K562 (cell line): ENCODE measurements around the gene DAP. TPM values are rescaled to one million over a fixed set of nuclear protein-coding genes. Genes with fewer than 3 reads are reported as not detected.

ENCODE experiments used
- ATAC-seq: fragments of 200-7000 bp; cut with Tn5 transposase; 3 replicates; pipeline ENCODE4 v1.9.1; 2020; ENCODE audit warnings: moderate library complexity
- BruUV-seq: library from RNA; stranded (reverse); fragments of 400-500 nt; replicated peaks from 2 replicates; lab custom pipeline; 2021; lab: Mats Ljungman, UMichigan
- CTCF ChIA-PET: fragments of 300-600 bp; formaldehyde crosslinking; extraction: SDS; loops from one replicate; lab custom pipeline; 2021; ENCODE audit warnings: low intra/inter-chr PET ratio; lab: Yijun Ruan, JAX
- POLR2A ChIA-PET: fragments of 300-600, 350-650 bp; sonication (Branson Sonifier 250); formaldehyde crosslinking; extraction: SDS; loops from one replicate; lab custom pipeline; 2021; ENCODE audit warnings: antibody characterized with exemption, inconsistent platforms; lab: Yijun Ruan, JAX
- DNase-seq, 4 experiments: peaks; one replicate each; pipeline versions ENCODE4 v3.0.0 to v3.0.0-alpha.2; 2011 to 2018; ENCODE audit warnings: low spot score in 3 of 4, mixed read lengths in 3 of 4; ENCODE audit errors: extremely low read depth in 1 of 4
- FAIRE-seq: peaks from 2 replicates; lab custom pipeline; 2011; peaks lifted over from hg19 to GRCh38; lab: Jason Lieb, UNC
- H2AFZ ChIP-seq: 2 replicates; pipeline ENCODE4 v1.6.0; 2011; ENCODE audit warnings: low read depth, low read length, control low read depth, inconsistent platforms
- H3K27ac ChIP-seq: fragments of 200-600 bp; 3 replicates; pipeline ENCODE4 v1.8.0; 2011; ENCODE audit warnings: low read depth, mild to moderate bottlenecking, control low read depth, inconsistent platforms, low read length, moderate library complexity, mixed read lengths; ENCODE audit errors: extremely low read depth
- H3K27me3 ChIP-seq, 2 experiments: fragments of 300-600 bp in 1 of 2; 2 replicates in 1 of 2; 3 replicates in 1 of 2; pipeline versions ENCODE4 v1.6.0 to v1.8.0; 2011; ENCODE audit warnings: inconsistent platforms in 2 of 2, low read length in 2 of 2, mild to moderate bottlenecking in 1 of 2, mixed read lengths in 1 of 2, moderate library complexity in 1 of 2; ENCODE audit not compliant: control insufficient read depth in 2 of 2, insufficient read depth in 2 of 2
- H3K36me3 ChIP-seq: fragments of 300-600 bp; 3 replicates; pipeline ENCODE4 v1.8.0; 2011; ENCODE audit warnings: mild to moderate bottlenecking, low read length, inconsistent platforms; ENCODE audit not compliant: control insufficient read depth, insufficient read depth
- H3K4me1 ChIP-seq, 2 experiments: fragments of 200-600 bp in 1 of 2; replicated peaks in 1 of 2; 2 replicates in 1 of 2; 3 replicates in 1 of 2; pipeline versions ENCODE4 v1.5.1 to v1.8.0; 2011; ENCODE audit warnings: inconsistent platforms in 2 of 2, low read length in 2 of 2, mild to moderate bottlenecking in 1 of 2, mixed read lengths in 1 of 2, moderate library complexity in 1 of 2; ENCODE audit not compliant: control insufficient read depth in 2 of 2, insufficient read depth in 2 of 2
- H3K4me2 ChIP-seq: 2 replicates; pipeline ENCODE4 v1.6.1; 2011; ENCODE audit warnings: low read length, control low read depth, inconsistent platforms, mixed read lengths; ENCODE audit not compliant: insufficient read depth
- H3K4me3 ChIP-seq: fragments of 200-600 bp; sonication (generic), shearing (Covaris generic); 2 replicates; pipeline ENCODE4 v1.5.1; 2016; ENCODE audit warnings: control low read depth, inconsistent platforms
- H3K79me2 ChIP-seq: fragments of 200-600 bp; 3 replicates; pipeline ENCODE4 v1.8.0; 2011; ENCODE audit warnings: low read length, inconsistent platforms; ENCODE audit not compliant: control insufficient read depth, insufficient read depth
- H3K9ac ChIP-seq, 2 experiments: 2 replicates each; pipeline versions ENCODE4 v1.6.0 to v1.6.1; 2011; ENCODE audit warnings: low read depth in 2 of 2, low read length in 2 of 2, control low read depth in 1 of 2, inconsistent platforms in 1 of 2, mild to moderate bottlenecking in 1 of 2, mixed read lengths in 1 of 2; ENCODE audit not compliant: insufficient read depth in 1 of 2
- H3K9me1 ChIP-seq: one replicate; pipeline ENCODE4 v1.6.0; 2011; ENCODE audit warnings: inconsistent platforms, mild to moderate bottlenecking, low read length, moderate library complexity; ENCODE audit not compliant: control insufficient read depth, insufficient read depth
- H3K9me3 ChIP-seq: replicated peaks from 2 replicates; pipeline ENCODE4 v1.5.1; 2011; ENCODE audit warnings: low read depth, low read length, inconsistent platforms; ENCODE audit not compliant: control insufficient read depth, insufficient read depth
- H4K20me1 ChIP-seq: replicated peaks from 2 replicates; pipeline ENCODE4 v1.6.1; 2011; ENCODE audit warnings: low read length, inconsistent platforms, mixed read lengths; ENCODE audit not compliant: control insufficient read depth, insufficient read depth
- ELF1 ChIP-seq: fragments of 200-800 bp; sonication (Bioruptor generic); IDR thresholded peaks from 2 replicates; pipeline ENCODE4 v1.6.1; 2016; ENCODE audit warnings: missing genetic modification characterization, missing compliant biosample characterization
- HEY1 ChIP-seq: fragments of 250-450 bp; sonication (Bioruptor Pico); IDR thresholded peaks from 2 replicates; pipeline ENCODE4 v1.5.0; 2020; ENCODE audit warnings: mild to moderate bottlenecking, moderate library complexity, borderline replicate concordance
- NR2C2 ChIP-seq, 2 experiments: fragments of 200-800 bp in 1 of 2; sonication (Bioruptor generic) in 1 of 2; sonication (generic) in 1 of 2; formaldehyde crosslinking in 1 of 2; IDR thresholded peaks; 2 replicates each; pipeline versions ENCODE4 v1.6.1 to v1.8.0; 2016 to 2022; ENCODE audit warnings: mild to moderate bottlenecking in 1 of 2, missing compliant biosample characterization in 1 of 2, missing genetic modification characterization in 1 of 2, missing genetic modification reagents in 1 of 2
- TAF1 ChIP-seq: IDR thresholded peaks from 2 replicates; pipeline ENCODE4 v1.6.1; 2011; ENCODE audit warnings: mild to moderate bottlenecking, low read length, moderate library complexity; ENCODE audit not compliant: insufficient read depth, control insufficient read depth, severe bottlenecking; ENCODE audit errors: extremely low read depth
- WGBS: fragments of 100-300 bp; shearing (Covaris generic); methylation state at CpG from one replicate; pipeline ENCODE4 v1.1.6; 2016; ENCODE audit warnings: low coverage, mixed read lengths; ENCODE audit not compliant: insufficient coverage; ENCODE audit errors: missing lambda C conversion rate; 5-methylcytosine and 5-hydroxymethylcytosine counted together
- in situ Hi-C: fragments of 300-500 bp; cut with MboI; formaldehyde crosslinking; loops from 4 replicates; pipeline ENCODE4 v1.15.0; 2018; ENCODE audit warnings: inconsistent platforms, mixed read lengths
- intact Hi-C: fragments of 100-400 bp; cut with micrococcal nuclease; formaldehyde crosslinking; loops from 2 replicates; pipeline ENCODE4 v1.14.2; 2022
- polyA plus RNA-seq, 8 experiments: library from polyadenylated mRNA; depleted of rRNA in 4 of 8; stranded (reverse) in 5 of 8; unstranded in 3 of 8; fragments of >200 nt; fragmentation: Nextera tagmentation in 2 of 8; fragmentation: Illumina TruSeq in 1 of 8; extraction: Ambion mirVana in 2 of 8; extraction: Trizol in 1 of 8; gene quantifications; 2 replicates each; pipeline versions ENCODE4 v1.2.1 to v1.2.3, GENCODE V29; 2011 to 2014; ENCODE audit warnings: inconsistent platforms in 1 of 8, missing spikeins in 1 of 8
- total RNA-seq, 7 experiments: library from RNA; depleted of rRNA in 6 of 7; stranded (reverse); fragments of >200 nt in 6 of 7; fragmentation: Illumina TruSeq in 2 of 7; extraction: Trizol in 2 of 7; gene quantifications; 2 replicates each; pipeline versions ENCODE4 v1.2.1 to v1.2.3, GENCODE V29; 2011 to 2021; ENCODE audit warnings: low replicate concordance in 1 of 7

The DAP gene
- total and polyA plus RNA-seq, 9 of the 15 experiments (the other 6 are each of a cell fraction or from before 2014, with no cell fraction given): 14.1 to 151 (median 34.5) TPM

GRCh38 chr5:10673017-10673389, 88.0 kb downstream of the DAP start:
- POLR2A ChIA-PET: no interaction called here
- Histone ChIP-seq H3K9me3 (no peaks in the 10 kb centered on the region), H3K4me3 (no peak overlapping the region), H3K9me1 (no peaks in the 10 kb centered on the region), H3K79me2 (no peaks in the 10 kb centered on the region), H3K9ac (no peak overlapping the region), H3K27ac (no peak overlapping the region), H3K36me3 (peaks cover 3% of the 10 kb centered on the region; the same call in 1 of the 3 replicates), H3K4me1 (no peaks in the 10 kb centered on the region; a peak in 1 of 5 replicates), H4K20me1 (peaks cover 11% of the 10 kb centered on the region; the same call in 1 of the 2 replicates), H2AFZ (no peak overlapping the region), H3K27me3 (peaks cover 11 to 27% of the 10 kb centered on the region in 2 experiments), H3K4me2 (no peak overlapping the region; the same call in 1 of the 2 replicates)
- DNase-seq (no peak), ATAC-seq (peak; percentile 17; the same call in 1 of the 3 replicates), FAIRE-seq (no peak)
- WGBS: 7% methylated on average over 8 of the region's 8 CpGs
- no TSS peak for BruUV-seq
- in situ Hi-C loops (no loop called here), intact Hi-C loops (no loop called here)
- CTCF ChIA-PET: no interaction called here
- 0 out of 2 replicates have a peak, but pooled peaks have one; percentile 1 for TF ChIP-seq ELF1 (tag)
- no peak for TF ChIP-seq TAF1
- TF ChIP-seq NR2C2 (CRISPR knock-in tag; IDR thresholded peaks at IDR 0.05): no peak
- TF ChIP-seq NR2C2 (tag; IDR thresholded peaks at IDR 0.05): no peak
- no peak for TF ChIP-seq HEY1
